DMS 273 (cell line): ENCODE results near the gene NUP42.
"Not testable (repeated sequence)": the region's sequence is repeated elsewhere in the genome, so short reads cannot be mapped to it uniquely, and the experiment has no call there.

Experiments
- DNase-seq: peaks from one replicate; lab custom pipeline; 2025; ENCODE audit not compliant: unreplicated experiment; lab: John Stamatoyannopoulos, UW

Gene NUP42

GRCh38 chr7:23204241-23204640 is 22.4 kb downstream of the NUP42 start:
- no peak for DNase-seq

DNA sequence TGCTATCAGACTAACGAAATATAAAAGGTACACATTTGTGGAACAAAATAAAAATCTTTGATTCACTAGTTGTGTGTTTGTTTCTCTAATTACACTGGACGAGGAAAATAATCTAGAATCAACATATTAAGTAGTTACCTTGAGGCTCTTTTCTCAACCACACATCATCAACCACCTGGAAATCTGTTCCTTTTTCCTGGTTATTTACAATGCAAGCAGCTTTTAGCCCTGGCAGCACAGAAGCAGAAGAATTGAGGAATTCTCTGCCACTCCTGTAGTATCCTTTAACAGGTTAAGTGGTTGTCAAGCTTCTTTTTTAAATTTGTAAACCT is 23.7 kb downstream of the NUP42 start:
- DNase-seq = no peak

DNA sequence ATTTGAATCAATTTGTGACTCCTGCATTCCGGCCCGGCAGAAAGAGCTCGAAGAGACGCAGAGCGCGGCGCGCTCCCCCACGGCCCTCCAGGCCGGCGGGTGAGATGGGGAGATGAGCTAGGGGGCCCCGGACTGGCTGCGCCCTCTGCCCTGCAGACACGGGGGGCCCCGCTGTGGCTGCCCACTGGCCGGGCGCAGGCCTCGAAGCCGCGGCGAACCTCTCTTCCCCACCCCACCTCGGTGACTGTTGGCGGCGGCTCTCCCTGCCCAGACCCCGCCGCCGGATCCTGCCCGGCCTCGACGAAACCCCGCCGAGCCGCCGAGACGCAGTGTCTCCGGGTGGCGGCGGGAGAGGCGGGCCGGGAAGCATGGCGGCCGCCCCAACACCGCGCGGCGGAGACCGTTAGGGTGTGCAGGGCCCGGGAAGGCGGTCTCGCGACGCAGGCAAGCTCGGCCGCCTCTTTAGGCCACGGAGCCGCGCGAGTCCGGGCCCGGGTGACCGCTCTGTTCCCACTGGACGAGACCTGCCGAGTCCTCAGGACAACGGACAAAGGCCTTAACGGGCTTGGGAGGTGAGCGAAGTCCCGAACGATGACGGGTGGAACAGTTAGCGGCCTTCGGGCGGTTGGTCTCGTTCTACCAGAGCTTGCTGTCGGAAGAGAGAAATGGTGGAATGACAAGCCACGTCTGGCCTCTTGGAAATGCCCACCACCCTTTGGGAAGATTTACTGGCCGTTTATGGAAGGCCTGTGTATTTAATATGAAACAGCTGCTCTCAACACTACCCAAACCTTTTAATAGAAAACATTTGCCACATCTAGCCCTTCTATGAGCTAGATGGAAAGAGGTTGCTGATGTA is 24.3 kb downstream of the NUP42 start:
- no peak for DNase-seq

DNA sequence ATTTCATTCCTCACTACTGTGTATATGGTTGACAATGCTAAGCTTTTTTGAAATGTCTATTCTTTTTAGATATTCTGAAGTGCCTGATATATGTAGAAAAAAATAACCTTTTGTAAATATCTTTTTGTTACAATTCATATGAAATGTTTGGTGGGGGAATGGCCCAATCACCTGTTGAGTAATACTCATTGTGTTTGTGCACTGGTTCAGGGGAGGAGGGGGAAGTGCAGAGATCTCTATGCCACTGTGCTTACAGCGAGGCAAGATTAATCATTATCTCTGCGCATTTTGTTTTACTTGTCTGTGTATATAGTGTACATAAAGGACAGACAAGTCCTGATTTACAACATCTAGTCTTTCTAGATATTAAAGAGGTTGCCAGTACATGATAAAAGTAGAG is 25.2 kb downstream of the NUP42 start:
- DNase-seq = no peak

GRCh38 chr7:23207884-23208283 is 26.0 kb downstream of the NUP42 start:
- DNase-seq = no peak

GRCh38 chr7:23208316-23208715 is 26.5 kb downstream of the NUP42 start:
- DNase-seq = no peak

- DNase-seq = no peak
These were observed 28.7 kb downstream of the NUP42 start for GRCh38 chr7:23210506-23210905.

DNA sequence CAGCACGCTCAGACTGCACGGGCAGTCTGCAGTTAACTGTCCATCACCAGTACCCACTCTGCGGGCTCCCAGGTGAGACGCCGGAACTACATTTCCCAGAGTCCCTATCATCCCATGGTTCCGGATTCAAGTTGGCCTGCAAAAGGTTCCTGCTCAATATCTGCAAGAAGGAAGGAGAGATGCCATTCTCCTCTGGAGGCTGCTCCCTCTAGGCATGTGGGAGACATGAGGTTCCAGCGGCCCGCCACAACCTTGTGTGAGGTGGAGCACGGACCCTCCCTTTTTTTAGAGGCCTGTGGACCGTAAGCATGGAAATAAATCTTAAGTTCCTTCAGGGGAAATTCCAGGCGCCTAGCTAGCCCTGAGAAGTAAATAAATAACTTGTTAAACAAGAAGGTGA is 29.7 kb downstream of the NUP42 start:
- DNase-seq = no peak

GRCh38 chr7:23212395-23212794 is 30.5 kb downstream of the NUP42 start:
- DNase-seq = no peak

GRCh38 chr7:23212841-23213240 is 31.0 kb downstream of the NUP42 start:
- no peak for DNase-seq

DNA sequence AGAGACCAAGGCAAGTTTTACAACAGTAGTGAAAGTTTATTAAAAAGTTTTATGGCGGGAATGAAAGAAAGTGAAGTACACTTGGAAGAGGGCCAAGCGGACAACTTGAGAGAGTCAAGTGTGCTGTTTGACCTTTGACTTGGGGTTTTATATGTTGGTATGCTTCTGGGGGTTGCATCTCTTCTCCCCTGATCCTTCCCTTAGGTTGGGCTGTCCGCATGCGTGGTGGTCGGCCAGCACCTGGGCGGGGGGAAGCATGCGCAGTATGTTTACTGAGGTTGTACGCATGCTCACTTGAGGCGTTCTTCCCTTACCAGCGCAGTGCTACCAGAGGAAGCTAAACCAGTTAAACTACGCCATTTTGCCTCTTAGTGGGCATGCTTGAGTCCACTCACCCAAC is 31.9 kb downstream of the NUP42 start:
- no peak for DNase-seq

DNA sequence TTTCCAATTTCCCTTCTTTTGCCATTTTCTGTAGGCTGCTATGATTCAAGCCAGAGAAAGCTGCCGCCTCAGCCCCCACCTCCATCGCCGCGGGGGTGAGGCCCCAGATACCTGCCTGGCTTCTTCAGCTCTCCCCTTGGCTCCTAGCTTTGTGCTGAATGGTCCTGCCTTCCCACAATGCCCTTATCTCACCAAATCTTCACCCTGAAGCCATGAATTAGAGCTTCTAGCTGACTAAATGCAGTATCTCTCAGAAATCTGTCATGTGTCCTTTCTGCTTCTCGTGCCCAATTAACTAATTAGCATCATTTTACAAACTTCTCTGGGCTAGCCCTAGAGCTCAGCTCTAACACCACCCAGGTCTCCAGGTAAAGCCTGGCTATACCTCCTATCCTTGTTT is 32.6 kb downstream of the NUP42 start:
- DNase-seq = no peak

DNA sequence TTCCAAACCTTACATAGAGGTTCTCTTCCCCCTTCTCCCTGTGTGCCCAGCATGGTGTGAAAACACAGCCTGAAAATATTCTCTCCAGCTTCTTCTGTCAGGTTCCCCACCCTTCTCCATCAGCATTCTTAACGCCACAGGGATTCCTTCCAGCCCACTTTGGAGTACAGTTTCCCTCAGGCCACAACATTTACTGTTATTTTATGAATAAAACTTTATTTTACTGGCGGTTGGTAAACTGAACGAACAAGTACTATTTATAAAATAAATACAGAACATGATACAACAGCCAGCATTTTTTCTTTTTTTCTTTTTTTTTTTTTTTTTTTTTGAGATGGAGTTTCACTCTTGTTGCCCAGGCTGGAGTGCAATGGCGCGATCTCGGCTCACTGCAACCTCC is 33.1 kb downstream of the NUP42 start:
- no peak for DNase-seq

DNA sequence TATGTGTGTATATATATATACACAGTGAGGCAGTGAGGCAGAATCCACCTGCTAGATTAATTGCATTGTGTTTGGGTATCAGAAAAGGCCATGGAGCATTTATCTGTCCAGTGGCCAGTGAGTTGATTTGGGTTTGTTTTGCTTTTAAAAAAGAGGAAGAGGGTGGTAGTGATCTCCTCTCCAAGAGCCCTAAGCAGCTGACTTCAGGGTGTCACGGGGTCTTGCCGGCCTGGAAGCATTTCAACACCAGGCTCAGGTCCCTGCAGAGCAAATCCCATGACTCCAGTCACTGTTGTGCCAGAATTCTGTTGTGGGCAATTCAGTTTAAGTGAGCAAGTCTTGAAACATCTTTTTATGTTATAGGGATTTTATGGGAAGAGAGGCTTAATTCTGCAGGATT is 34.2 kb downstream of the NUP42 start:
- no peak for DNase-seq

DNA sequence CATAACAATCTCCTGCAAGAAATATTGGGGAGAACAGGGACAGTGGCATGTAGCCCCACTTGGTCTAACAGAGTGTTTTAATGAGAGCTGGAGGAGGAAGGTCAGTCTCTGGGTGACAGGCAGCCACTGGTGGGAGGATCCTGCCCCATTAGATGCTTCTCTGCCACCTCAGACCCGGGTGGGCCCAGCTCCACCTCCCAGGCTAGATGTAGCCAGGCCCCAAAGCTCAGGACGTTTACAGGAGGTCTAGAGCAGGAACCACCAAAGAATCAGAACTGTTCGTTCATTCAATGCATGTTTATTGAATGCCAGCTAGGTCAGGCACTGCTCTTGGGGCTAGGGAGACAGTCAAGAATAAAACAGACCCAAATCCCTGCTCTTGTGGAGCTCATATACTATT is 36.3 kb downstream of the NUP42 start:
- no peak for DNase-seq

DNA sequence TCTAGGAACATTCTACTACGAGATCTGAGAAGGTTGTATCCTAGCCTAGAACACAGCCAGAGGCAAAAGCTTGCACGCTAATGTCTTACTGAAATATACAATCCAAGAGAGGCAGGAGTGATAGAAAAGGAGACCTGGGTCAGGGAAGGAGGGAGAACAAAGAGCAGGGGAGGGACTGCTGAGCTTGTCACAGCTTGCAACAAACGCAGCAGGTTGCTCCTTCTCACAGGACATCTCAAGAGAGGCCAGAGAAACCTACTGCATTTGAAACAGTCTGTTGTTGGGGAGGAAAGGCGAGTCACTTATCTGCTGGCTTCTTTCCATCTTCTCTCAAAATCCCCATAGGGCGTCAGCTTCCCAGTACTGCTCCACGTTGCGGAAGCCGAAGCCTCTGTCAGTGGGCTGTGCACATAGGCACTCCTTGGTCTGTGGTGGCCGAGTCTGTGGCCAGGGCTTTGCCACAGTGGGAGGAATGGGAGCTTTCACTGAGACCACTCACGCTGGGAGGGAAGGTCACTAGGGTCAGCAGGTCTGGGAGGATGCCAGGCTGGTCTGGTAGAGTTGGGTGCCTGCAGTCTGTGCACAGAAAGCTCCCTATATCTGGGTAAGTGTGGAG is 39.0 kb downstream of the NUP42 start:
- DNase-seq = peak; percentile 22

- peak; percentile 16 for DNase-seq
These were observed 40.7 kb downstream of the NUP42 start for GRCh38 chr7:23222439-23223030.

DNA sequence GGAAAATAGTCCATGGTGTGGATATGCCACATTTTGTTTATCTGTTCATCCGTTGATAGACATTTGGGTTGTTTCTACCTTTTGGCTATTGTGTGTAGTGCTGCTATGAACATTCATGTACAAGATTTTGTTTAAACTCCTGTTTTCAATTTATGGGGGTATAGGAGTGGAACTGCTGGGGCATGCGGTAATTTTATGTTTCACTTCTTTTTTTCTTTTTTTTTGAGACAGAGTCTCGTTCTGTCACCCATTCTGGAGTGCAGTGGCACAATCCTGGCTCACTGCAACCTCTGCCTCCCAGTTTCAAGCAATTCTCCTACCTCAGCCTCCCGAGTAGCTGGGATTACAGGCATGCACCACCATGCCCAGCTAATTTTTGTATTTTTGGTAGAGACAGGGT is 42.5 kb downstream of the NUP42 start:
- DNase-seq = not testable (repeated sequence)

GRCh38 chr7:23226844-23227450 is 45.1 kb downstream of the NUP42 start:
- DNase-seq = peak; percentile 18

- DNase-seq = no peak
These were observed 46.6 kb downstream of the NUP42 start for GRCh38 chr7:23228412-23228811.

DNA sequence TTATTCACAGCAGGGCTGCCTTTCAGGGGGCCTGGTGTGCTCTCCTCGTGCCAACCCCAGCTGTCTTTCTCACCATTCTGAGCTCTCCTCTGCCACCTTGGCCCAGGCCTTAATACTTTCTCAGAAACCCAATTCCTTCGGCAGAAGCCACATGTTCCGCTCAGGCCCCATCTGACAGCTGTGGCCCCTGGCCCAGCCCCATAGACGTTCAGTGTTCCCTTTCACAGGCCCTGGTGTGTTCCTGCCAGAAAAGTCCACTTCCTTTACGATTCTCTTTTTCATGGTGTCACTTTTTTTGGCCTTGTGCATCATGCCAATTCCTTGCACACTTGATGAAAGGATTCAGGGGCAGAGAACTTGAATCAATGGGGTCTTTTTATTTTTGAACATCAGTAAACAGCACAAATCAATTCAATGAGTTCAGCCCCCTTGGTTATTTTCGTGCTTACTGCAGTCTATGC is 48.8 kb downstream of the NUP42 start:
- DNase-seq = peak; percentile 32

DNA sequence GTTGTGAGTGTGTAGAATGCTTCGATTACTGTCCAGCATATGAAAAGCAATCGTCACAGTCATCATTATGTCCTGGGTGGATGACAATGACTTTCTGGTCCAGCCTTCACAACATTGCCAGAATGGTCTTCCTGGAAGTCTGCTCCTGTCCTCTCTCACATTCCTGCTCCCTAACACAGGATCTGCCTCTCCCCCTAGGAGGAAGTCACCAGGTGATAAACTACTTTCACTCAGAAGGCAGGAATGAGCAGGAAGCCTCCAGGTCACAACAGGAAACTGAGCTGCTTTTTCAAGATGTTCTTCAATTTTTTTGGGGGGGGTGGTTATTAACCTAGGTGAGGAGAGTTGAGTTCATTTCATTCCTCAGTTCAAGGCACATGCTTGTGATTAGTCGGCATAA is 51.1 kb downstream of the NUP42 start:
- DNase-seq = no peak
